Activated gamma-delta T cell treated with anti-CD3 and anti-CD28 coated beads, Interleukin-2, amount 50 U/mL, for 16 hours (primary cell): Measurements from ENCODE around the gene SMAD3.

ENCODE experiments used
- DNase-seq: peaks from one replicate; pipeline ENCODE4 v3.0.0-alpha.2; 2020; ENCODE audit warnings: low read depth

Gene SMAD3

DNA sequence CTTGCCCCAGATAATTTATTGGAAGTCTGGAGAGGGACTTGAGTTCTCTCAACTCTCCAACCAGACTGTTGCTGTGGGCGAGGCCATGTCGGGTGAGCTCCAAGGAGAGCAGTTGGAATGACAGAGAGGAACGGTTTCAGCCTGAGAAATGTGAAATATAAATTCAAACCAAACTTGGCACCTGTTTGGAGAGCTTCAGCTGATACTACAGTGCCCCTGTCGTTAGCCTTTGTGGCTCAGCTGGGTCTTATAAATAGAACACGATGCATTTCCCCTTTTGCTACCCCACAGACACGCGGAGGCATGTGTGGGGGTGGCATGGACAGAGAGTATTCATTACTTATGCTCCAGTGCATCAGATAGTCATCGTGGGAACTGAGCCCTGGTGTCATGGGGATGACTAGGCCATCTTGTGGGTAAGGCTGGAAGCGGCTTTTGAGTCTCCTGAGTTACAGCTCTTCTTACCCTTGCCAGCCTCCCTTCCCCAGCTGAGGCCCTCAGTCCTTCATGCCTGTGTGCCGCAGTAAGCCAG lies 15.6 kb downstream of the SMAD3 start:
- no peak for DNase-seq

DNA sequence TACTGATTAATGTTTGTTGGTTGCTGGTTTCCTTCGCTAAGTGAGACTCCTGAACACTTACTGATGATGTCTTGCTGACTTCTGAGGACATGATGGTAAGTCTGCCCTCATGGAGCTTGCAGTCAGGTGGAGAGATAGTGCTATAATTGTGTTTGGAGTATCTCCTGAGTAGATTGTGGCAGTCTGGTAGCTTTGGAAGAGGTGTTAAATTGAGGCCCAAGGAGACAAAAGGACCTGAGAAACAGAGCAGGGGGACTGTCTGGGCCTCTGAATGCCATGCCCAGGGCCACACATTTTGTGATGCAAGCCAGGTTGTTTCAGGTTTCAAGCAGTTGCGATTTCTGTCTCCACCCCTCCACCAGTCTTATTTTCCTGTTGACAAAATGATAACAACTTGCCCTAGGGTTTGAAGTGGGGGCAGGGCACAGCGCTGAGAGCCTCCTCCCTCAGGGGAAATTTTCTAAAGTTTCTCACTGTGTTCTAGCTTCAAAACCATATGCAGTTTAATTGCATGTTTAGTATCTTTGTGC lies 16.7 kb downstream of the SMAD3 start:
- DNase-seq: peak; percentile 53

DNA sequence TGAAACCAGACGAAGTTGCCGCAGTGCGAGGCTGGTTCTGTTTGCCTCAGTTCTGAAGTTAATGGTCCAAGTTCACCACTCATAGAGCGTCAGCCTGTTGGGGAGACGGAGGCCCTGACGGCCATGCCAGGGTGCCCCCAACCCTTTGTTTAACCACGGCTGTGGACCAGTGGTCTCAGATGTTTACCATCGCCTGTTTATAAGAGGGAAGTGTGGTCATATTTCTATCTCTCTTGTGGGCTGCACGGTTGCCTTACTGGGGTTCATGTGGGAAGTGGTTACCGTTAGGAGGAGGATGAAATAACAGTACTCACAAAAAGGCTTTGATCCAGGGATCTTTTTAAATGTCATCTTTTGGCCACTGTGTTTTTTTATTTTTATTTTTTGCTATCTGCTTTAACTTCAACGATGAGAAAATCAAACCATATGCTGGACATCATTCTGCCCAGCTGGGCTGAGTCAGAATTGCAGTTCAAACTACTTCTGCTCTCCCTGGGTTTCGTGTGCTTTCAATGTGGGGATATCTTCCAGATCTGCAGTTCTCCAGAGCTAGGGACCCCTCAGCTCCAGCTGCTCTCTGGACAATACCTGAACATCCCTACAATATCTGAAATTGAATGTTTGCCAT lies 17.8 kb downstream of the SMAD3 start:
- DNase-seq: no peak

DNA sequence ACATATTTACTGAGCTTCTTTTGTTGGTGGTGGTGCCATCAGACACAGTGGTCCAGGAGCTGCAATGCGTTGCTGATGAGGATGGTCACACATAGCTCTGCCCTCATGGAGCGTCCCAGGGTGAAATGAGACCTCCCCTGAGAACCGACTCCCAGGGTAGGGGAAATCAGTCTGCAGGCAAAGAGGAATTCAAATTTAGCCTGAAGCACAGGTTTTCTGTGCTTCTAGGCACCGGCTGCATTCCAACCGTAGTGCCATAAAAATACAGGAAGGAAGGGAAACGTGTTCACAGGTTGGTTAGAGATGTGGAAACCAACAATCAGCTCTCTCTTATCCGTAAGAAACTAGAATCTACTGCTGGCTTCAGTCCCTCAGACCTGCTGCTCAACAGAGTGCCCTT lies 19.2 kb downstream of the SMAD3 start:
- no peak for DNase-seq

DNA sequence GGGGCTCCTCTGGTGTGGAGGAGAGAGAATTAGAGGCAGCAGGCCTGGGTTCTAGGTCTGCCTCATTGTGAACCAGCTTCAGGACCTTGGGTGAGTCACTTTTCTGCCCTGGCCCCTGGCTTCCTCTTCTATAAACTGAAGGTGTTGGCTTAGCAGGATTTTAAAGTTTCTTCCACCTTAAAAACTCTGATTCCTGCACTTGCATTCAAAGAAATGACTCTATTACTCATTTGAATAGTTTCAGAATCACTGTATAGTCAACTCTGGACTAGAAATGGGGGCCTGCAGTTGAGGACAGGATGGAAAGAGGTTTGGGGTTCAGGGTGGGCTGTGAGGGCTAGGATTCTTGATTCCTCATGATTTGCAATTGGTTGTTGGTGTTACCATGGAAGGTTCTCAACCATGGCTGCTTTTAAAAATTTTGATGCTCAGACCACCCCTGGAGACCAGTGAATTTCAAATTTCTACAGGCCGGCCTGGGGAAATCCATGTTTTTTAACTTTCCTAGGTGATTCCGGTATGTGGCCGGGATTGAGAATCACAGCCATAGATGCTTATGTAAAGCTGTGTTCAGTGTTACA lies 19.9 kb downstream of the SMAD3 start:
- no peak for DNase-seq

DNA sequence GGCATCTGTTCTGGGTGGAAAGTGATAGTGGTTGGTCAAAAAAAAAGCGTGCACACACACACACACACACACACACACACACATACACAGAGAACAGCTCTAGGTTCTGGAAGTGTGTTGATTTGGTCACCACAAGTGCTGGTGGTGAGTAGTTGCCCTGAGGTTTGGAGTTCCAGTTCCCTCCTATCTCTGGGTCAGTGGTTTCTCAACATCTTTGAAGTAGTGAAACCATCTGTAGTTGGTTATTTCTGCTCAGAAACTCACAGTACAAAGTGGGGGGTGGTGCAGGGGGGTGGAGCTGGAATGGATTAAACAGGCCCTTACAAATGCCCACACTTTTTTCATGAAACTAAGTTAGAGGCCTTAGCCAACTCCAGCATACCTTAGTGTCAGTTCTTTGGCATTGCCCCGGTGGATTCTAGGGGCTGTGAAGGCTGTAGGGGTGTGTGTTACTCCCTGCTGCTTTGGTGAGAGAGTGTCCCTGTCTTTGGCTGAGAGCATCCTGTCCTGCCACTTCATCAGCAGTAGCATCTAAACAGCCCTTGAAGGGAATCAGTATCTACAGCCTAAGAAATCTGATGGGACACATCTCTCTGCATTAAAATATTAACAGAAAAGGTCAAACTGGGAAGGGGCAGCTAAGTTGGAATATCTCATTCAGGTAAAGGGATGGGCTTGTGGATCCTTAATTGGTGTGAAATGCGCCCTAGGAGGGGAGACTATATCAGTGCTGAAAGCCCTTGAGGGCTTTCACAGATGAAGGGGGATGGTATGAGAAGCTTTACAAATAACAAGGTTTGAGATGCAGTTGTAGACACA lies 20.6 kb downstream of the SMAD3 start:
- no peak for DNase-seq

DNA sequence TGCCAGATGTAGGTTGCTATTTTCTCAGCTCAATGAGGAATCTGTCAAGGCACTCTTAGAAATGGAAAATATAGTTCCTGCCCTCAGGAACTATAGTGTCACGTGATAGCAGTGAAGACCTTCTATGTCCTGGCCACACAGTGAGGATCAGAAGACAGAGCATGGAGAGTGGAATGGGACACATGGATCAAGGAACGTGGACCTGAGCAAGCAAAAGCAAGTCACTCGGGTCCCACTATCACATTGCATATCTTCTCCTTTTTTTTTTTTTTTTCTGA lies 21.2 kb downstream of the SMAD3 start:
- no peak for DNase-seq

DNA sequence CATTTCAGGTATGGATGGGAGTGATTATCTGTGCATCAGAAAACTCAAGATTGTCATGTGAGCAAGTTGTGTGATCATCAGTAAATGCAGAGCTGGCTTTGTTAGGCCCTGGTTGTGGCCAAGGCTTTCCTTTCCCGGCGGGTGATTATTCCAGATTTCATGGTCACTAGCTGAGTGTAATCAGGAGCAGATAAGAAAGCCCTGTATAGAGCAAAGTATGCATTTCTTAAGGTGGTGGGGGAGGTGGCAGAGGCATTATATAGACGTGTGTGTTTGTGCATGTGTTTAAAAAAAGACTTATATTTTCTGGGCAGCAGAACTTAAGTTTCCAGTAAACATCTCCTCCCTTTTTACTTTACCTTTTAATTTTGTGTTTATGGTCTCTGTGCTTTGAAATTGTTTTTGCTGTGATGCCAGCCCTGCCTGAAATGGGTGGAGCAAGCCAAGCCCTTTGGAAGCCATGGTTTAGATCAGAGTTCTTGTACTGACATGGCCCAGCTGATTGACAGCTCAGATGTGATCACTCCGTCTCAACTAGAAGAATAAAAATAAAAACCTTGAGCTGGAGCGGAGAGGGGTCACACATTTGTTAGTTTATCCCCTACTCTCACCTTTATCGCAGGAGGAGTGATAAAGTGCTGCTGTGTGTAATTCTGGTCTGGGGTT lies 22.2 kb downstream of the SMAD3 start:
- DNase-seq: no peak

DNA sequence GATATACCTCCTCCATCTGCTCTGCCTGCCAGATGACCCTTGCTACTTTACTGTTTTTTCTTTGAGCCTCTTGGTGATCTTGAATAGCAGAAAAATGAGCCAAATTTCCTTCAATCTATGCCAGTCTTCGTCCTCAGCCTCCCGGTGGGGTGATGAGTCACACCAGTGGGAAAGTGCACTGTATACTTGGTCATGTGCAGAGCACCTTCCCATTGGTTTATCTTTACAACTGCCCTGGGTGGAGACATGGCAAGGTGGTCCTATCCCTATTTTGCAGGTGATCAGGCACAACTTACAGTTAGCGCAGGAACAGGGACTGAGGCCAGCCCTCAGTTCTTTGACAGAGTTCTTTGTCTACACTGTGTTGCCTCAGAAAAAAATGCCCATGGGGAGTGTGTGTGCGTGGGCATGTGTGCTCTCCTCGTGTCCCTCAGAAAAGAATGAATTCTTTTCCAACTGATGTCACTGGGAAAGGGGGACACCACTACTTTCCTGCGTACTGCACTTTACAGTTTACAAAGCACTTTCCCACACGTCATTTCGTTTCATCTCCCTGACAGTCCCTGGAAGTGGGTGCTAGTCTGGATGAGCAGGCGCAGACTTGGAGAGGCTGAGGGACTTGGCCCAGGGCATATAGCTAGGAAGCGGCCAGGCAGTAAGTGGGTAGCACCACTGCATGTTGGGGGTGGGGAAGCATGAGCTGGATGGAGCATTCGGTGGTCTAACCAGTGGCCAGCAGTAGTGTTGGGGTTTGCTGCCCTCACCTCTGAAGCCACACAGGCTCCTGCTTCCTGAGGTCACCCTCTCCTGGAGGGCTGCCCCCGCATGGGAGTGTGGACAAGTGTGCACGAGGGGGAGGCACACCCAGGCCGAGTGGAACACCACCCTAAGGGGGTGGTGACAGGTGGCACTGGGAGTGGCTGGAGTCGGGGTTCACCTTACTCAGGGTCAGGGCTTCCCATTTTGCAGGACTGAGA lies 24.1 kb downstream of the SMAD3 start:
- no peak for DNase-seq

DNA sequence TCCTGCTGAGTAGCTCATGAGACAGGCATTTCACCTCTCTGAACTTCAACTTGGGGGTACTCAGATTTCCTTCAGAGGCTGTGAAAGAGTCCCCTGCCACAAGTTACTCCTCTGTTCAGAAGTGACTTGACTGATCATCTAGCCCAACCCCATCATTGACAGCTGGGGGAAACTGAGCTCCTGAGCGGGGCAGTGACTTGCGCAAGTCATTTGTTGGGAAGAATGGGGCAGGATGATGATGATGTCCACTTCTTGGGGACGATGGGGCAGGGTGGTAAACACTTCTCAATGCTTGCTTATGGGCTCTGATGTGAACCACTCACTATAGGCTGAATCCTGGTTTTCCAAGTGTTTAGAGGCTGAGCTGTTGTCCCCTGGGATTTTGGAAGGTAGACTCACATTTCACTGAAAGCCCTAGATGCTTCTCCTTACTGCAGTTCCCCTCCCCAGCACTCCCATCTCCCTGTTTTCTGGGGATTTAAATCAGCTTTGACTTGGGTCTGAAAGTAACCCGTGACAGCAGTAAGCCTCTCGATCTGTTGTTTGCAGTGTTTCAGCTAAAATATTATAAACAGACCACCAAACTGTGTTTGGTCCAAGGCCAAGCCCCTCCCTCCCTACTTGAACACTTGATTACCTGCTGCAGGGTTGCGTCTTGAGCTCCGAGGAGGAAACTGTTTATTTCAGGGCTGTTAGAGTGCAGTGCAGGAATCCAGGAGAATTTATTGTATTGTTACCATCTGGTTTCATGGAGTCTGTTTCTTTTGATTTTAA lies 25.1 kb downstream of the SMAD3 start:
- no peak for DNase-seq

DNA sequence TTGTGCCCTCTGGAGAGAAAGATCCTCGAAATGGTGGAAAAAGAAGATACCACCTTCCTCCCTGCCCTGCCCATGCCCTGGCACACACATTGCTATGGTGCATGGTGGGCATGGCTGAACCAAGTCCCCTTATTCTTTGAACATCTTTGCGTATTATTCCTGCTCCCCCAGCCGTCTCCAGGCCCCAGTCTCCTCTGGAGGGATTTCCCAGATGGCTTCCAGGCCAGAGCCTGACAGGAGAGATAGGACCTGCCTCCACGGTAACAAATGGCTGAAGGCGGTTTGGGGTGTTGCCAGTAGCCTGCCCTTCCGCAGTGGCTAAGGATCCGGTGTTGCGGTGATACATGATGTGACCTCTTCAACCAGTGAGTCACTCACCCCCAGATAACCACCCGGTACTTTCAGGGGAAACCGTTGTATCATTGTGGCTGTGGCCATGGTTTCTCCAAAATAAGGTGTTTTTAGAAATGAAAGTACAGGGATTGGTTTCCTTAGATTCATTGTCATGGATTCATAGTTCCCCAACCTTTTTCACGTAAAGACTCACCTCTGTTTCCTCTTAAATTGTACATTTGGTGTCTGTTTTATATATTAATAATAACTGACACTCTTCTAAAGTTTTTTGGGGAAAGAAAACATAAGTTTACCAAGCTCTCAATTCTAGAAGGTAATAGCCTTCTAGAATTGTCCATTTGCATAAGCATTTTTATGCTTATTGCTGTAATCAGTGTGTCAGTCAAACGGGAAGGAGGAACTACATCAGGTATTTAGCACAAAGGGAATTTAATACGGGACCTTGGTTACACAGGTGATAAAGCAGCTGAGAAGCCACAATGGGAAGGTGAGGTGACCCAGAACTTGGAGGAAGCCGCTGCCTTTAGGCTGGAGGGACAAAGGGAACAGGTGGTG lies 25.9 kb downstream of the SMAD3 start:
- peak; percentile 63 for DNase-seq

DNA sequence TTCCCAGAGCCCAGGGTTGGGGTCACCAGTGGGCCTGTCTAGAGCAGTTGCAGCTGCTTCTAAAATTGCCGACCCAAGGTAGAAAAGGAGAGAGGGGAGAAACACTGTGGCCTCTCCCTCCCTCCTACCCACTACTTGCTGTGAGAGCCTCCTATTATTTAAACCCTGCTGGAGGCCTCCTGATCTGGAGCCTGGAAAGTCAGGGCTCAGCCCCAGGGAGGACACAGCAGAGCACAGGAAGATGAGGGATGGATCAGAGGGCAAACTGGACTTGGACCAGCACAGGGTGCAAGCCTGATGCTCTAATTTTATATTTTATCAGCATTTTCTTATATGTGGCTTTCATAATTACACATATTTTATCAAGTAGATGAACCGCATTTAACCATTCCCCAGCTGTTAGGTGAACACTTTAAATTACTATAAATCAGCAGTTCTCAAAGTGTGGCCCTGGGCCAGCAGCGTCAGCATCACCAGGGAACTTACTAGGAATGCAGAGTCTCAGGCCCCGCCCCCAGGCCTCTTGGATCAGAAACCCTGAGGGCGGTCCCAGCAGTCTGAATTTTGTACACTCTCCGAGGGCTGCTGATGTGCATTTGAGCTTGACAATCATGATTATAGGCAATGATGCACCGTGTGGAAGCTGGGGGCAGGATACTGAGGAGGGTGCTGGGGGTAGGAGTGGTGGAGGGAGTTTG lies 26.7 kb downstream of the SMAD3 start:
- DNase-seq: no peak

DNA sequence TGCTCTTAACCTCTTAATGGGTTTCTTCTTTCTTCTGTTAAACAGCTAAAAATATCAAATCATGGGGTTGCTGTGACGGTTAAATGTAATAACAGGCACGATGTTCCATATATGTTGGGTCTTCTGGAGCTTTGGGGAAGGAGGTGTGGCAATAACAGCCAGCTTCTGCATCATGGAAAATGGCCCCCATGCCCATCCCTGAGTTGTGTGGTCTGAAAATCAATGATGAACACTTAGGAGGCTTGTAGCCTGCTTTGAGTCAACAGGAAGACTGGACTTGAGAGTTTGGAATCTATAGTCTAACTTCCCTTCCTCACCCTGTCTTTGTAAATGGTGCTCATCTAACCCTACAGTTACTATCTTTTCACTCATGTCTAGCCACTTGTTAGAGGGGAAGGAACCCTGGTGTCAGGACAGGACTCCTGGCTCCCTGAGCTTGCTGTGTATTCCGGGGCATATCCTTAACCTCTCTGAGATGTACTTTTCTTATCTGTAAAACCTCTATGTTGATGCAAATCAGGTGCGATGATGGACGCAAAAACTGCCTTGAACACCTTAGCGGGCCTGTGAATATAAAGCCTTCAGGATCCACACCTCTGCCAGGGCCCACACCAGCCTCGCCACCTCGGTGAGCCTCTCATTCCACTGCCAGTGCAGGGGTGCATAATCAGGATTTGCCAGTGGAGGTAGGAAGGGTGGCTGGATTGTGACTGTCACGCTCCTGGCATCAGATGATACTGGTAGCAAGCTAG lies 27.5 kb downstream of the SMAD3 start:
- DNase-seq: no peak

DNA sequence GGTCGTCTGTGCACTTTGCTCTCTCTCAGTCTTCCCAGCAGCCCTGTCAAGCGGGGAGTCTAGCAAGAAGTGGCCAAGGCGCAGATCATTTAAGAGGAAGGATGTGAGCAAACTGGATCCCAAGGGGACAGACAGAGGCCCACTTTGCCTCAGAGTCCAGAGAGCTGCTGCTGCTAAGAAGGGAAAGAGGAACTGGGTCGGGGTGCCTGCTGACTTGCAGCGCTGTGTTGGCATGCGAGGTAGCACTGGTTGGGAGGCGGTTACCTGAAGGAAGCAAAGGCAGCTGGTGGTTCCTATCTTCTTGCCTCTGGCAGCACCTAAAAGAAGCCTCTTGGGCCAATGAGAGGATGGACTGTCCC lies 28.1 kb downstream of the SMAD3 start:
- DNase-seq: no peak

DNA sequence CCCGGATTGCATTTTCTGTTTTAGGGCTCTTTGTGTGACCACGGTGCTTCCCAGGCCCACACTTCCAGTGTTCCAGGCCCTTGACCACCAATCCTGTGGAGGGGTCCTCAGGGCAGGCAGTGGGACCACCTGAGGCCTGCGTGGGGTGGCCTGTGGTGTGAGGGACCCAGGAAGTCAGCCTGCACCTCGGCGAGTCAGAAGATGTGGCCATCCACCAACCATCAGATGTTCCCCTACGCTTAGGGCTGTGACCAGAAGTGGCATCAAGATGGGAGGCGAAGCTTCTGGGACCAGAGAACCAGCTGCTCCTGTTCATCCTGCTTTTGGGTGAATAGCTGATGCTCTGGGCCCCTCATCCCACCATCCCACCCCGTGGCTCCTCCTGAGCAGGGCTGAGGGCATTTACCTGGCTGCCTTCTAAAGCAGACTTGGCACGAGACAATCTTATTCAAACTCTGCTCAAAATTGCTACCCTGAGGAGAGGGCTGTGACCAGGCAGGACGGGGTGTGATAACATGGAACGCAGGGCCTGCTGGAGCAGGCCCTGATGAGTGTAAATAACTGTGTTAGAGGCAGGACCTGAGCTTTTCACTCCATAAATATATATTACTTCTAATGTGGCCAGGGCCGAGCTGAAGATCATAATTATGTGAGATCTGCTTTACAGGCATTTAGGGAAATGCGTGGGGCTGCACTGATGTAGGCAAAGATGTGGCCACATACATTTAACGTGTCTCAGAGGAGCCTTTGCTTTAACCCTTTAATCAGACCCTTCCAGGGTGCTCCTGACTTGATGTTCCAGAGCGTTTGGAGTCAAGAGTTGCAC lies 28.8 kb downstream of the SMAD3 start:
- no peak for DNase-seq

DNA sequence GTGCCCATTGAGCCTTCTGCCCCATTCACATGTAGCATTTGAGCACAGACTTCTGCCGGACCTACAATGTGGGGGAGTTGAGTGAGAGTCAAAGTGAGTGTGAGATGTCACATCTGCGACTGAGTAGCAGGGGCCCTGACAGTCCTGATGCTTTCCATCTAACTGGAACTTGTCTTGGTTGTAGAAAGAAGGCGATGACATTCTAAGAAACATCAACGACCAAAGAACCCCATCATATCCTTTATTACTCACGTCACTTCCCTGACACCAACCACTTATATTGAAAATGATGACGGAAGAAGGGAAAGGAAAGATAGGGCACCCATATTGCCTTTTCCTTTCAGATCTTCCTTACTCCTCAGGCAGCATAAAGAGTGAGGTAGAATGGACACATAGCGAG lies 30.5 kb downstream of the SMAD3 start:
- no peak for DNase-seq

DNA sequence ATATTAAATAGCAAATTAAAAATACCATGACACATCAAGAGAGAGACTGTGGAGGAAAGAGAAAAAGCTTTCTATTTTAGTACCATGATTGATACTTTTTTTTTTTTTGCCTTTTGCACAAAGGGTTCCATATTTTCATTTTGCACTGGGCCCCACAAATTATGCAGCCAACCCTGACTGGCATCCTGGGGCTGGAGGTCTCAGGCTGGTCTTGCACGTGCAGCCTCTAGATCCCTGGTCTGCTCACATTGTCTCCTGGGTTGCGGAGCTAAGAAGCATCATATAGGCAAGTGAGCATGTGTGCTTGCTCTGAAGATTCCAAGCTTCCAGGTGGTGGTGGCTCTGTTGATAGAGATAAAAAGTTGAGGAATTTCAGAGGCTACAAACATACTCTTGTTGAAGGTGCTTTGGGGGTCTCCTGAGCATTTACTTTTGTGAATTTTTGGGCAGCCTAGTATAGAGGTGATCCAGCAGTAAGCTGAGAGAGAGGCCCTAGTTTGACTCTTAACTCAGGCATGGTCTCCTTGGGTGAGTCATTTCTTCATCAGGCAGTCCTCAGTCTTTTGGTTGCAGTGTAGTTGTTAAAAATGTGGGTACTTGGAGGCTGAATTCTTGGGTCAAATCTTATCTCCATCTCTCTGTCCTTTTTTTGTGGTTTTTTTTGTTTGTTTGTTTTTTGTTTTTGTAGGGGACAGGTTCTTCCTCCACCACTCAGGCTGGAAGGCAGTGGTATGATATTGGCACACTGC lies 31.3 kb downstream of the SMAD3 start:
- DNase-seq: no peak
